ENCODE results near the gene TPRX2. TPM values are rescaled to one million over a fixed set of nuclear protein-coding genes. Genes with fewer than 3 reads are reported as not detected.
"Not testable (repeated sequence)": the region's sequence is repeated elsewhere in the genome, so short reads cannot be mapped to it uniquely, and the experiment has no call there.

The TPRX2 gene
- total RNA-seq, 1 experiment from 2014 or later: not detected

GRCh38 chr19:47895165-47895782, 36.2 kb downstream of the TPRX2 start:
- no peak overlapping the region for H3K4me3 ChIP-seq
- H3K9me3 ChIP-seq: no peaks in the 10 kb centered on the region
- H3K27me3 ChIP-seq: no peaks in the 10 kb centered on the region
- H3K36me3 ChIP-seq: no peaks in the 10 kb centered on the region
- no peak for DNase-seq

- Histone ChIP-seq H3K4me3 (no peak overlapping the region), H3K27me3 (no peaks in the 10 kb centered on the region), H3K9me3 (no peaks in the 10 kb centered on the region), H3K36me3 (no peaks in the 10 kb centered on the region)
- no peak for DNase-seq
These were observed 37.0 kb downstream of the TPRX2 start for GRCh38 chr19:47896019-47896418.

GRCh38 chr19:47896773-47897172, 37.7 kb downstream of the TPRX2 start:
- no peak for DNase-seq
- H3K36me3 ChIP-seq: no peaks in the 10 kb centered on the region
- no peaks in the 10 kb centered on the region for H3K9me3 ChIP-seq

GRCh38 chr19:47897861-47898260, 38.8 kb downstream of the TPRX2 start:
- no peaks in the 10 kb centered on the region for H3K36me3 ChIP-seq
- H3K4me3 ChIP-seq: no peak overlapping the region
- DNase-seq: no peak
- H3K9me3 ChIP-seq: no peaks in the 10 kb centered on the region
- peaks cover 7% of the 10 kb centered on the region for H3K27me3 ChIP-seq

More at GRCh38 chr19:47896773-47897172, 37.7 kb downstream of the TPRX2 start:
- H3K4me3 ChIP-seq: no peak overlapping the region
- no peaks in the 10 kb centered on the region for H3K27me3 ChIP-seq

GRCh38 chr19:47899335-47899734, 40.3 kb downstream of the TPRX2 start:
- H3K27me3 ChIP-seq: peaks cover 7% of the 10 kb centered on the region
- no peaks in the 10 kb centered on the region for H3K9me3 ChIP-seq
- no peak overlapping the region for H3K4me3 ChIP-seq
- no peaks in the 10 kb centered on the region for H3K36me3 ChIP-seq
- no peak for DNase-seq

- Histone ChIP-seq H3K36me3 (no peaks in the 10 kb centered on the region), H3K4me3 (no peak overlapping the region), H3K9me3 (no peaks in the 10 kb centered on the region), H3K27me3 (peaks cover 7% of the 10 kb centered on the region)
- DNase-seq: no peak
These were observed 42.3 kb downstream of the TPRX2 start for GRCh38 chr19:47901370-47901769.

- H3K27me3 ChIP-seq, H3K9me3 ChIP-seq, H3K36me3 ChIP-seq, H3K4me3 ChIP-seq: not testable (repeated sequence)
- peak; percentile 48 for DNase-seq
These were observed 50.3 kb downstream of the TPRX2 start for GRCh38 chr19:47909350-47909749.

GRCh38 chr19:47910191-47910590, 51.2 kb downstream of the TPRX2 start:
- not testable (repeated sequence) for H3K9me3 ChIP-seq, H3K27me3 ChIP-seq, H3K36me3 ChIP-seq, DNase-seq, H3K4me3 ChIP-seq

Other genes starting within 250 kb of the TPRX2 start
- 15.7 and 25.4 TPM in 2 replicates for gene EHD2, start 145.8 kb upstream of the TPRX2 start, total RNA-seq (2014; rRNA removed; shearing (Covaris generic); ENCODE audit: low replicate concordance)
- 428 and 543 TPM in 2 replicates for gene NOP53, start 113.7 kb upstream of the TPRX2 start, total RNA-seq (2014; rRNA removed; shearing (Covaris generic); ENCODE audit: low replicate concordance)
- gene SELENOW, start 80.5 kb upstream of the TPRX2 start, total RNA-seq (2014; rRNA removed; shearing (Covaris generic); ENCODE audit: low replicate concordance): 79.0 and 246 TPM in 2 replicates
- gene TPRX1, start 54.7 kb upstream of the TPRX2 start, total RNA-seq (2014; rRNA removed; shearing (Covaris generic); ENCODE audit: low replicate concordance): not detected in 2 replicates
- not detected in 2 replicates for gene CRX, start 37.3 kb upstream of the TPRX2 start, total RNA-seq (2014; rRNA removed; shearing (Covaris generic); ENCODE audit: low replicate concordance)
- gene SULT2A1, start 27.1 kb downstream of the TPRX2 start, total RNA-seq (2014; rRNA removed; shearing (Covaris generic); ENCODE audit: low replicate concordance): not detected in 2 replicates
- not detected in 2 replicates for gene BSPH1, start 132.9 kb downstream of the TPRX2 start, total RNA-seq (2014; rRNA removed; shearing (Covaris generic); ENCODE audit: low replicate concordance)
- gene ELSPBP1, start 135.4 kb downstream of the TPRX2 start, total RNA-seq (2014; rRNA removed; shearing (Covaris generic); ENCODE audit: low replicate concordance): not detected in 2 replicates
- not detected in 2 replicates for gene CABP5, start 184.8 kb downstream of the TPRX2 start, total RNA-seq (2014; rRNA removed; shearing (Covaris generic); ENCODE audit: low replicate concordance)